Heart left ventricle (tissue), 16 donors: ENCODE data around the gene SYCN. TPM values are rescaled to one million over a fixed set of nuclear protein-coding genes. Genes with fewer than 3 reads are reported as not detected.

Source experiments
- ATAC-seq, 4 donors: fragments of 200-7000 bp; cut with Tn5 transposase; one replicate each; pipeline ENCODE4 v1.9.1; 2020 to 2022; ENCODE audit warnings: moderate library complexity in 4 of 4, mild to moderate bottlenecking in 3 of 4, moderate number of reproducible peaks in 1 of 4
- DNase-seq, 5 donors: peaks; one replicate each; pipeline ENCODE4 v3.0.0-alpha.2; 2020
- H3K27ac ChIP-seq, 12 donors: fragments of 200-600 bp; sonication (generic) in 4 of 12; one replicate each; pipeline versions ENCODE4 v1.5.0 to v1.8.0; 2016 to 2022; ENCODE audit warnings: mild to moderate bottlenecking in 2 of 12
- H3K27me3 ChIP-seq, 9 donors: fragments of 200-600 bp; sonication (generic) in 2 of 9; one replicate each; pipeline versions ENCODE4 v1.5.1 to v1.8.0; 2016 to 2022; ENCODE audit warnings: mild to moderate bottlenecking in 3 of 9
- H3K36me3 ChIP-seq, 9 donors: fragments of 200-600 bp; sonication (generic) in 2 of 9; one replicate each; pipeline versions ENCODE4 v1.5.0 to v1.8.0; 2018 to 2022; ENCODE audit warnings: mild to moderate bottlenecking in 2 of 9
- H3K4me1 ChIP-seq, 12 donors: fragments of 200-600 bp; sonication (generic) in 4 of 12; one replicate each; pipeline versions ENCODE4 v1.5.0 to v1.8.0; 2016 to 2022; ENCODE audit warnings: mild to moderate bottlenecking in 3 of 12
- H3K4me3 ChIP-seq, 12 donors: fragments of 200-600 bp; sonication (generic) in 4 of 12; one replicate each; pipeline versions ENCODE4 v1.5.0 to v1.8.0; 2017 to 2022; ENCODE audit warnings: mild to moderate bottlenecking in 9 of 12, moderate library complexity in 4 of 12
- H3K9me3 ChIP-seq, 12 donors: fragments of 200-600 bp; sonication (generic) in 4 of 12; one replicate each; pipeline versions ENCODE4 v1.5.0 to v1.8.0; 2016 to 2022; ENCODE audit warnings: mild to moderate bottlenecking in 1 of 12
- CTCF ChIP-seq, 12 donors: fragments of 200-600 bp; sonication (generic) in 4 of 12; IDR thresholded peaks; one replicate each; pipeline versions ENCODE4 v1.5.0 to v1.8.0; 2018 to 2022; ENCODE audit warnings: antibody characterized with exemption in 12 of 12, mild to moderate bottlenecking in 5 of 12
- POLR2A ChIP-seq, 2 donors: fragments of 450-650 bp; IDR thresholded peaks; one replicate each; pipeline ENCODE4 v1.6.1; 2017; ENCODE audit warnings: antibody characterized with exemption in 2 of 2, mild to moderate bottlenecking in 2 of 2, moderate library complexity in 2 of 2
- WGBS, 4 donors: extraction: QIAGEN DNeasy Blood & Tissue Kit in 2 of 4; methylation state at CpG; one replicate each; pipeline versions ENCODE4 v1.1.5 to v1.1.7; 2013 to 2018; 5-methylcytosine and 5-hydroxymethylcytosine counted together
- intact Hi-C, 10 donors: fragments of 100-400 bp; cut with DNase I; formaldehyde crosslinking; loops; one replicate each; pipeline versions ENCODE4 v1.11.1 to v1.14.2; 2022
- polyA plus RNA-seq, 2 donors: library from polyadenylated mRNA; stranded (reverse); fragments of 200-250 nt; gene quantifications; one replicate each; pipeline ENCODE4 v1.2.3, GENCODE V29; 2013
- total RNA-seq, 9 donors: library from RNA; depleted of rRNA in 2 of 9; stranded (reverse); fragments of >200 nt in 2 of 9; fragmentation: NEBNext Ultra II Directional in 3 of 9; extraction: Animal tissue kit (Norgen Biotek cat#: 25700) in 3 of 9; gene quantifications; one replicate each; pipeline versions ENCODE4 v1.1.0 to v1.2.4, GENCODE V29; 2016 to 2023
- donor health status: ischemic (EF 13 %, LVEDD 7.1; RV severe dilation, severe dysfunction).
- donor health status: healthy with polysubstance abuse.
- donor health status: DM: no; HTN: yes; CAD: no.
- donor health status: DM: no; HTN: no; CAD: no.
- donor health status: ischemic (EF 25% LVEDD 6.9; RV normal size, moderate dysfunction).
- donor health status: ischemic (EF 25% LVEDD 5.7; RV mildly dilated, moderate dysfunction).
- donor health status: healthy.
- donor health status: DM: yes; HTN: yes; CAD: no.
- donor health status: ischemic (EF 35%, LVEDD 5.7; RV mildly dilated, moderate dysfunction).
- donor health status: nonischemic (EF 11% LVEDD 7.7; RV severe dilation, severe dysfunction).
- donor health status: DM: yes; HTN: yes; CAD: no.
- donor health status: PGD.
- donor health status: ischemic (EF 29% LVEDD 5.4; RV normal size, mild dysfunction).
- donor health status: nonischemic (EF 23%, LVEDD 6.1; RV moderate dilation, normal function).

SYCN gene
- total and polyA plus RNA-seq, 11 donors = 0.77 TPM; not detected in 10

GRCh38 chr19:39211731-39212374 lies 7.8 kb upstream of the SYCN start:
- no peak overlapping the region for H3K4me3 ChIP-seq
- WGBS, 4 donors = 63 to 75% (median 70%) methylated on average over 13 of the region's 13 CpGs
- H3K27ac ChIP-seq = no peak overlapping the region
- no peak for TF ChIP-seq CTCF (IDR thresholded peaks at IDR 0.05)
- TF ChIP-seq POLR2A (IDR thresholded peaks at IDR 0.05) = no peak
- ATAC-seq = no peak
- peaks cover 0 to 60% (median 7%) of the 10 kb centered on the region in 9 donors for H3K27me3 ChIP-seq
- peaks cover 0 to 14% (median 2%) of the 10 kb centered on the region in 12 donors for H3K9me3 ChIP-seq
- H3K4me1 ChIP-seq = no peaks in the 10 kb centered on the region
- H3K36me3 ChIP-seq = no peaks in the 10 kb centered on the region
- DNase-seq = no peak
- intact Hi-C loops = no loop called here

GRCh38 chr19:39209196-39209595 lies 5.1 kb upstream of the SYCN start:
- no peak for TF ChIP-seq CTCF (IDR thresholded peaks at IDR 0.05)
- H3K4me1 ChIP-seq = no peaks in the 10 kb centered on the region
- no peak overlapping the region for H3K27ac ChIP-seq
- intact Hi-C loops = loop anchor here in 2 of 10 donors (10.0 kb wide), 1 partner anchor 106 kb away; no protein-coding TSS in a partner anchor
- H3K27me3 ChIP-seq = peaks cover 4 to 60% (median 15%) of the 10 kb centered on the region in 9 donors
- ATAC-seq (no peak), DNase-seq (no peak)
- 77 to 83% (median 81%) methylated on average over 7 of the region's 7 CpGs for WGBS, 4 donors
- H3K4me3 ChIP-seq = no peak overlapping the region
- H3K9me3 ChIP-seq = no peaks in the 10 kb centered on the region
- no peaks in the 10 kb centered on the region for H3K36me3 ChIP-seq

DNA sequence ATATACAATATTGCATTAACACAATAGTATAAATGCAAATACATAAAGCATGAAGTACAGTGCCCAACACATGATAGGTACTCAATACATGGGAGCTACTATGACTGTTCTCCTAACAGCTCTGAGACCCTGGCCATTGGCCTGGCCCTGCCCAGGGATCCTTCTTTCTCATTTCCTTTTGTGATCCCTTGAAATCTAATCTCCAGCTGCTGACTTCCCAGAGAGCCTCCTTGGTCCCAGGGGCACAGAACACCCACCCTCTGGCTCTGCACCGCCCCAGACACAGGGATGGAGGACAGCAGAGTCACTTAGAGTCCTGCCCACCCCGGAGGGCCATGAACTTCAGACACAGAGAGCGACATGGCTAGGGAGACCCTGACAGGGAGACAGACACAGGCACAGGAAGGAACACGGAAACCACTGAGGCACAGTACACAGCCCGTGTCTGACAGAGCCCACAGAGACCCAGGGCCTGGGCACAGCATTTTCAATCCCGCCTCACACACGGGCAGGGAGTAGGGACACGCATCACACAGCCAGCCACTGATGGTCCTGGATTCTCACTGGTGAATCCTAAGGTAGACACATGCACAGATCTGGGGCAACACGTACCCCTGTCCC lies 4.2 kb upstream of the SYCN start:
- no peak for ATAC-seq
- Histone ChIP-seq H3K4me1 (no peaks in the 10 kb centered on the region), H3K27me3 (peaks cover 6 to 63% (median 24%) of the 10 kb centered on the region in 9 donors), H3K27ac (no peak overlapping the region), H3K9me3 (no peaks in the 10 kb centered on the region), H3K4me3 (no peak overlapping the region), H3K36me3 (no peaks in the 10 kb centered on the region)
- 65 to 70% (median 67%) methylated on average over 9 of the region's 9 CpGs for WGBS, 4 donors
- intact Hi-C loops = loop anchor here in 2 of 10 donors (10.0 kb wide), 1 partner anchor 107 kb away; no protein-coding TSS in a partner anchor
- DNase-seq = no peak
- no peak for TF ChIP-seq CTCF (IDR thresholded peaks at IDR 0.05)
- TF ChIP-seq POLR2A (IDR thresholded peaks at IDR 0.05) = no peak

DNA sequence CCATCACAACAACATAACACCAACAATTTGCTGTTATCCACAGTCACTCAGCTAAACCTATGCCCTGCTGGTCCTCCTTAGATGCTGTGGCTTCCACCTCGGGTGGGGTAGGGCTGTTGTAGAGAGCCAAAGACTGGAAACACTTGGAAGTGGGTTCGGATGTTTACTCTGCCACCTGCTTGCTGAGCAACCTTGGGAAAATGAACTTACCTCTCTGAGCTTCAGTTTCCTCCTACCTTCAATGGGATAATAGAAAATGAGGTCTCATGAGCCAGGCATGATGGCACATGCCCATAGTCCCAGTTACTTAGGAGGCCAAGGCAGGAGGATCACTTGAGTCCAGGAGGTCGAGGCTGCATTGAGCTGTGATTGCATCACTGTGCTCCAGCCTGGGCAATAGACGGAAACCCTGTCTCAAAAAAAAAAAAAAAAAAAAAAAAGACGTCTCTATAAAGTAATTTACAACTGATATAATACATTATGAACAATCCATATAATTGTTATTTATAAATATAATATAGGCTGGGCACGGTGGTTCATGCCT lies 3.3 kb upstream of the SYCN start:
- ATAC-seq (no peak), DNase-seq (no peak)
- TF ChIP-seq CTCF (IDR thresholded peaks at IDR 0.05) (no peak), POLR2A (IDR thresholded peaks at IDR 0.05) (no peak)
- Histone ChIP-seq H3K27me3 (peaks cover 13 to 65% (median 34%) of the 10 kb centered on the region in 9 donors), H3K4me1 (no peaks in the 10 kb centered on the region), H3K36me3 (no peaks in the 10 kb centered on the region), H3K27ac (no peak overlapping the region), H3K9me3 (no peaks in the 10 kb centered on the region), H3K4me3 (no peak overlapping the region)
- intact Hi-C loops = loop anchor here in 2 of 10 donors (10.0 kb wide), 1 partner anchor 107 kb away; no protein-coding TSS in a partner anchor
- 63 to 76% (median 70%) methylated on average over 6 of the region's 6 CpGs for WGBS, 4 donors
